HL-60 (cell line): Measurements from ENCODE around the gene ADSS1.

Experiments
- POLR2AphosphoS5 ChIP-seq: IDR thresholded peaks from 2 replicates; pipeline ENCODE4 v1.6.1; 2012; ENCODE audit warnings: low read depth
- TF ChIP-seq, protein P1 (sequence below): IDR thresholded peaks from one replicate; pipeline ENCODE4 v1.5.1; 2011; ENCODE audit warnings: low read length, control low read depth, inconsistent platforms; ENCODE audit not compliant: insufficient read depth
- TF ChIP-seq, protein P2 (sequence below): IDR thresholded peaks from 2 replicates; pipeline ENCODE4 v1.6.1; 2012; ENCODE audit warnings: low read depth; ENCODE audit not compliant: insufficient replicate concordance

DNA sequence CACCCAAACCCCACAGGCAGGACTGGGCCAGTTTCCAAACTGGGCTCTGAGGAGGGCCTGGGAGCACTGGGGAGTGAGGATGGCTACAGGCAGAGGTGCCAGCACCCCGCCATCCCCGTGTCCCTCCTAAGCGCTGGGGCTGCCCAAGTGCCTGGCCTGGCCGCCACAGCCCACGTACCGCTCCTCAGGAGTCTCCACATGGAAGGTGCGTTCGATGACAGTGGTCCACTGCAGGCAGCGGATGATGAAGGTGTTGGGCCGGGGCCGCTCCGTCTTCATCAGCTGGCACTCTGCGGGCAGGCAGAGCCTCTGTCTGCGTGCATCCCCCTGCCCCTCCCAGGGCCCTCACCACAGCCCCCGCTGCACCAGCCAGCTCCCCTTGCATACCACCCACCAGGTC lies 52.5 kb downstream of the ADSS1 start:
- no peak for TF ChIP-seq POLR2AphosphoS5
- TF ChIP-seq, protein P1, sequence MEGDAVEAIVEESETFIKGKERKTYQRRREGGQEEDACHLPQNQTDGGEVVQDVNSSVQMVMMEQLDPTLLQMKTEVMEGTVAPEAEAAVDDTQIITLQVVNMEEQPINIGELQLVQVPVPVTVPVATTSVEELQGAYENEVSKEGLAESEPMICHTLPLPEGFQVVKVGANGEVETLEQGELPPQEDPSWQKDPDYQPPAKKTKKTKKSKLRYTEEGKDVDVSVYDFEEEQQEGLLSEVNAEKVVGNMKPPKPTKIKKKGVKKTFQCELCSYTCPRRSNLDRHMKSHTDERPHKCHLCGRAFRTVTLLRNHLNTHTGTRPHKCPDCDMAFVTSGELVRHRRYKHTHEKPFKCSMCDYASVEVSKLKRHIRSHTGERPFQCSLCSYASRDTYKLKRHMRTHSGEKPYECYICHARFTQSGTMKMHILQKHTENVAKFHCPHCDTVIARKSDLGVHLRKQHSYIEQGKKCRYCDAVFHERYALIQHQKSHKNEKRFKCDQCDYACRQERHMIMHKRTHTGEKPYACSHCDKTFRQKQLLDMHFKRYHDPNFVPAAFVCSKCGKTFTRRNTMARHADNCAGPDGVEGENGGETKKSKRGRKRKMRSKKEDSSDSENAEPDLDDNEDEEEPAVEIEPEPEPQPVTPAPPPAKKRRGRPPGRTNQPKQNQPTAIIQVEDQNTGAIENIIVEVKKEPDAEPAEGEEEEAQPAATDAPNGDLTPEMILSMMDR: no peak
- TF ChIP-seq, protein P2, sequence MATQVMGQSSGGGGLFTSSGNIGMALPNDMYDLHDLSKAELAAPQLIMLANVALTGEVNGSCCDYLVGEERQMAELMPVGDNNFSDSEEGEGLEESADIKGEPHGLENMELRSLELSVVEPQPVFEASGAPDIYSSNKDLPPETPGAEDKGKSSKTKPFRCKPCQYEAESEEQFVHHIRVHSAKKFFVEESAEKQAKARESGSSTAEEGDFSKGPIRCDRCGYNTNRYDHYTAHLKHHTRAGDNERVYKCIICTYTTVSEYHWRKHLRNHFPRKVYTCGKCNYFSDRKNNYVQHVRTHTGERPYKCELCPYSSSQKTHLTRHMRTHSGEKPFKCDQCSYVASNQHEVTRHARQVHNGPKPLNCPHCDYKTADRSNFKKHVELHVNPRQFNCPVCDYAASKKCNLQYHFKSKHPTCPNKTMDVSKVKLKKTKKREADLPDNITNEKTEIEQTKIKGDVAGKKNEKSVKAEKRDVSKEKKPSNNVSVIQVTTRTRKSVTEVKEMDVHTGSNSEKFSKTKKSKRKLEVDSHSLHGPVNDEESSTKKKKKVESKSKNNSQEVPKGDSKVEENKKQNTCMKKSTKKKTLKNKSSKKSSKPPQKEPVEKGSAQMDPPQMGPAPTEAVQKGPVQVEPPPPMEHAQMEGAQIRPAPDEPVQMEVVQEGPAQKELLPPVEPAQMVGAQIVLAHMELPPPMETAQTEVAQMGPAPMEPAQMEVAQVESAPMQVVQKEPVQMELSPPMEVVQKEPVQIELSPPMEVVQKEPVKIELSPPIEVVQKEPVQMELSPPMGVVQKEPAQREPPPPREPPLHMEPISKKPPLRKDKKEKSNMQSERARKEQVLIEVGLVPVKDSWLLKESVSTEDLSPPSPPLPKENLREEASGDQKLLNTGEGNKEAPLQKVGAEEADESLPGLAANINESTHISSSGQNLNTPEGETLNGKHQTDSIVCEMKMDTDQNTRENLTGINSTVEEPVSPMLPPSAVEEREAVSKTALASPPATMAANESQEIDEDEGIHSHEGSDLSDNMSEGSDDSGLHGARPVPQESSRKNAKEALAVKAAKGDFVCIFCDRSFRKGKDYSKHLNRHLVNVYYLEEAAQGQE: no peak
